Thyroid gland (tissue), 4 donors: ENCODE results near the gene SLC35F2. TPM values are rescaled to one million over a fixed set of nuclear protein-coding genes. Genes with fewer than 3 reads are reported as not detected.

ENCODE experiments used
- DNase-seq, 2 donors: peaks; one replicate each; pipeline ENCODE4 v3.0.0-alpha.2; 2019
- H3K27ac ChIP-seq, 3 donors: fragments of 200-600 bp; sonication (generic); 1 replicate in 2 of 3; 2 replicates in 1 of 3; pipeline ENCODE4 v1.5.1; 2016 to 2019; ENCODE audit warnings: mild to moderate bottlenecking in 1 of 3, moderate library complexity in 1 of 3
- H3K27me3 ChIP-seq: fragments of 200-600 bp; sonication (generic); one replicate; pipeline ENCODE4 v1.5.1; 2019
- H3K36me3 ChIP-seq, 2 donors: fragments of 200-600 bp; sonication (generic); one replicate each; pipeline ENCODE4 v1.5.1; 2016 to 2019
- H3K4me1 ChIP-seq, 2 donors: fragments of 200-600 bp; sonication (generic); one replicate each; pipeline ENCODE4 v1.5.1; 2017 to 2019
- H3K4me3 ChIP-seq, 3 donors: fragments of 200-600 bp; sonication (generic); replicated peaks in 1 of 3; 1 replicate in 2 of 3; 2 replicates in 1 of 3; pipeline ENCODE4 v1.5.1; 2016; ENCODE audit warnings: mild to moderate bottlenecking in 1 of 3
- H3K9me3 ChIP-seq: fragments of 200-600 bp; sonication (generic); one replicate; pipeline ENCODE4 v1.5.1; 2017
- CTCF ChIP-seq, 6 experiments: fragments of 200-600 bp in 3 of 6; fragments of 450-650 bp in 3 of 6; sonication (generic) in 3 of 6; IDR thresholded peaks; one replicate each; pipeline ENCODE4 v1.5.1; 2016 to 2019; ENCODE audit warnings: antibody characterized with exemption in 6 of 6, mild to moderate bottlenecking in 2 of 6, inconsistent platforms in 1 of 6, moderate library complexity in 1 of 6
- POLR2A ChIP-seq, 2 donors: fragments of 450-650 bp; IDR thresholded peaks; one replicate each; pipeline ENCODE4 v1.6.1; 2017; ENCODE audit warnings: antibody characterized with exemption in 2 of 2, mild to moderate bottlenecking in 2 of 2, moderate library complexity in 1 of 2
- WGBS, 2 donors: methylation state at CpG; one replicate each; pipeline ENCODE4 v1.1.5; 2017; 5-methylcytosine and 5-hydroxymethylcytosine counted together
- intact Hi-C: fragments of 100-400 bp; cut with DNase I; formaldehyde crosslinking; loops from one replicate; pipeline ENCODE4 v1.15.1; 2023
- total RNA-seq, 4 donors: library from RNA; depleted of rRNA; stranded (reverse); fragments of >200 nt; gene quantifications; one replicate each; pipeline ENCODE4 v1.2.3, GENCODE V29; 2016

The SLC35F2 gene
- total RNA-seq, 4 donors from 2014 or later, result 8.9 to 12.9 (median 9.3) TPM

- Histone ChIP-seq H3K27ac (no peak overlapping the region), H3K27me3 (no peaks in the 10 kb centered on the region), H3K9me3 (no peaks in the 10 kb centered on the region), H3K36me3 (no peaks in the 10 kb centered on the region), H3K4me1 (no peaks in the 10 kb centered on the region), H3K4me3 (no peak overlapping the region)
- 69 to 84% methylated on average over 5 of the region's 5 CpGs for WGBS, 2 donors
- TF ChIP-seq CTCF (IDR thresholded peaks at IDR 0.05) (no peak), POLR2A (IDR thresholded peaks at IDR 0.05) (no peak)
- intact Hi-C loops, result no loop called here
- no peak for DNase-seq
Measured at GRCh38 chr11:107830915-107831540, 27.6 kb downstream of the SLC35F2 start.

GRCh38 chr11:107827041-107827440, 31.5 kb downstream of the SLC35F2 start:
- WGBS, 2 donors, result 92 to 96% methylated on average over 3 of the region's 3 CpGs
- Histone ChIP-seq H3K9me3 (no peaks in the 10 kb centered on the region), H3K27me3 (no peaks in the 10 kb centered on the region), H3K27ac (no peak overlapping the region), H3K4me1 (no peaks in the 10 kb centered on the region), H3K4me3 (no peak overlapping the region), H3K36me3 (no peaks in the 10 kb centered on the region)
- DNase-seq, result no peak
- TF ChIP-seq CTCF (IDR thresholded peaks at IDR 0.05) (no peak), POLR2A (IDR thresholded peaks at IDR 0.05) (no peak)
- intact Hi-C loops, result no loop called here

DNA sequence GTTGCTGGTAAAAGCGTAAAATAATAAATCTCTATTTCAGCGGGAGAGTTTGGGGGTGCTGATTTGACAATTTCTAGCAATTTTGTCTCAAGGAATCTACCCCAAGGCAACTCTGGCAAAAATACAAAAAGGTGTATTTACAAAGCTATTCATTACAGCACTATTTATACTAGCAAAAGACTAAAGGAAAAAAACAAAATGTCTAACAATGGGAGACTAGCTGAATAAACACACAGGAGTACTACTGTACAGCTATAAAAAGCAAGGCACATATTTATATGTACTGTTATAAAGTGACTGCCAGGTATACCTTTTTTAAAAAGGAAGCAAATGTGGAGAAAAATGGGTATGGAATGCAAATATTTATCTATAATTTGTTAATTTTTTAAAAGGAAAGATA, 32.7 kb downstream of the SLC35F2 start:
- TF ChIP-seq POLR2A (IDR thresholded peaks at IDR 0.05), result no peak
- no peak overlapping the region for H3K27ac ChIP-seq
- no peaks in the 10 kb centered on the region for H3K36me3 ChIP-seq
- no peaks in the 10 kb centered on the region for H3K27me3 ChIP-seq
- 91 to 94% methylated on average over 2 of the region's 2 CpGs for WGBS, 2 donors
- peaks cover 0 to 5% of the 10 kb centered on the region in 2 donors for H3K4me1 ChIP-seq
- no peak overlapping the region for H3K4me3 ChIP-seq
- intact Hi-C loops, result no loop called here
- no peak for DNase-seq
- H3K9me3 ChIP-seq, result no peaks in the 10 kb centered on the region

DNA sequence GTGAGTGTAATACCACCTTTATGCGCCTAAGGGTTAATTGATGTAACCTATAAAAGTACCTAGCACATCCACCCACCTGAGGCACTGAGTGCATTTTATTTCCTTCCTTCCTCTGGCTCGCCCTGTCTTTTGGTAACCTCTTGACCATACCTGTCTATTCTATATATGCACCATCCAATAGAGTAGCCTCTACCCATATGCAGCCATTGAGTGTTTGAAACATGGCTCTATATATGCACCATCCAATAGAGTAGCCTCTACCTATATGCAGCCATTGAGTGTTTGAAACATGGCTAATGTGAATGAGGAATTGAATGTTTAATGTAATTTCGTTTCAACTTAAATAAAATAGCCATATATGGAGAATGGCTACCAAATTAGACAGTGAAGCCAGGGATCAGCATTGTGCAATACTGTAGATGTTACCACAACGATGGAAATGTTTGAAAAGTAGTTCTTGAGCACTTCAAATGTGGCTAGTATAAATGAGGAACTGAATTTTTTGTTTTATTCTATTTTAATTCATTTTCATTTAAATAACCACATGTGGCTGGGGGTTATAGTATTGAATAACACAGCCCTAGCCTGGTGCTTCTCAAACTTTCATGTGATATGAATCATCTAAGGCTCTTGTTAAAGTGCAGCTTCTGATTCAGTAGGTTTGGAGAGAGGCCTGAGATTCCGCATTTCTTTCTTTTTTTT, 33.8 kb downstream of the SLC35F2 start:
- intact Hi-C loops, result no loop called here
- no peaks in the 10 kb centered on the region for H3K9me3 ChIP-seq
- H3K4me1 ChIP-seq, result peaks cover 0 to 5% of the 10 kb centered on the region in 2 donors
- DNase-seq, result no peak
- no peak for TF ChIP-seq POLR2A (IDR thresholded peaks at IDR 0.05)
- no peak for TF ChIP-seq CTCF (IDR thresholded peaks at IDR 0.05)
- no peaks in the 10 kb centered on the region for H3K27me3 ChIP-seq
- H3K4me3 ChIP-seq, result no peak overlapping the region
- no peaks in the 10 kb centered on the region for H3K36me3 ChIP-seq
- 88 to 90% methylated on average over 5 of the region's 5 CpGs for WGBS, 2 donors
- no peak overlapping the region for H3K27ac ChIP-seq

GRCh38 chr11:107821199-107821927, 37.2 kb downstream of the SLC35F2 start:
- intact Hi-C loops, result no loop called here
- no peak for DNase-seq
- peaks cover 0 to 5% of the 10 kb centered on the region in 2 donors for H3K4me1 ChIP-seq
- no peak overlapping the region for H3K4me3 ChIP-seq
- TF ChIP-seq CTCF (IDR thresholded peaks at IDR 0.05), result no peak
- no peak for TF ChIP-seq POLR2A (IDR thresholded peaks at IDR 0.05)
- no peaks in the 10 kb centered on the region for H3K36me3 ChIP-seq
- H3K27ac ChIP-seq, result no peak overlapping the region
- 62 to 81% methylated on average over 3 of the region's 3 CpGs for WGBS, 2 donors
- no peaks in the 10 kb centered on the region for H3K9me3 ChIP-seq
- H3K27me3 ChIP-seq, result no peaks in the 10 kb centered on the region
